Measurements from ENCODE around the gene ATXN7L2. TPM values are rescaled to one million over a fixed set of nuclear protein-coding genes. Genes with fewer than 3 reads are reported as not detected.

The ATXN7L2 gene
- total and polyA plus RNA-seq, 3 donors from 2014 or later, result 28.7 to 55.2 (median 40.9) TPM

GRCh38 chr1:109474697-109475096 lies 9.0 kb upstream of the ATXN7L2 start:
- peaks cover 9% of the 10 kb centered on the region for H3K4me1 ChIP-seq
- no peaks in the 10 kb centered on the region for H3K9me3 ChIP-seq
- no peaks in the 10 kb centered on the region for H3K27me3 ChIP-seq
- DNase-seq, result peak; percentile 9
- intact Hi-C loops (cut with DNase I; ENCODE audit: low total_unique reads), result no loop called here
- H3K36me3 ChIP-seq (ENCODE audit: low read depth, missing control alignments), result no peaks in the 10 kb centered on the region
- 89 to 90% methylated on average over 1 of the region's 1 CpG for WGBS, 2 donors
- H3K27ac ChIP-seq, result no peak overlapping the region
- TF ChIP-seq POLR2A (IDR thresholded peaks at IDR 0.05) (no peak), CTCF (IDR thresholded peaks at IDR 0.05) (no peak)
- H3K4me3 ChIP-seq, result no peak overlapping the region

- WGBS, 2 donors, result 86 to 87% methylated on average over 9 of the region's 9 CpGs
- Histone ChIP-seq H3K4me3 (no peak overlapping the region), H3K9me3 (no peaks in the 10 kb centered on the region), H3K36me3 (ENCODE audit: low read depth, missing control alignments) (no peaks in the 10 kb centered on the region), H3K27ac (no peak overlapping the region), H3K4me1 (peaks cover 3% of the 10 kb centered on the region), H3K27me3 (no peaks in the 10 kb centered on the region)
- intact Hi-C loops (cut with DNase I; ENCODE audit: low total_unique reads), result no loop called here
- TF ChIP-seq POLR2A (IDR thresholded peaks at IDR 0.05) (no peak), CTCF (IDR thresholded peaks at IDR 0.05) (no peak)
- peak; percentile 1 for DNase-seq
These were observed 8.4 kb upstream of the ATXN7L2 start for GRCh38 chr1:109475261-109475660.

- Histone ChIP-seq H3K9me3 (no peaks in the 10 kb centered on the region), H3K27ac (no peak overlapping the region), H3K4me3 (no peak overlapping the region), H3K36me3 (ENCODE audit: low read depth, missing control alignments) (no peaks in the 10 kb centered on the region), H3K27me3 (no peaks in the 10 kb centered on the region), H3K4me1 (no peaks in the 10 kb centered on the region)
- intact Hi-C loops (cut with DNase I; ENCODE audit: low total_unique reads), result no loop called here
- peak; percentile 11 for DNase-seq
- 90 to 96% methylated on average over 8 of the region's 8 CpGs for WGBS, 2 donors
- TF ChIP-seq CTCF (IDR thresholded peaks at IDR 0.05), result no peak
- no peak for TF ChIP-seq POLR2A (IDR thresholded peaks at IDR 0.05)
These were observed 6.9 kb upstream of the ATXN7L2 start for GRCh38 chr1:109476825-109477224.

- no peaks in the 10 kb centered on the region for H3K36me3 ChIP-seq (ENCODE audit: low read depth, missing control alignments)
- no peak overlapping the region for H3K27ac ChIP-seq
- intact Hi-C loops (cut with DNase I; ENCODE audit: low total_unique reads), result no loop called here
- H3K4me1 ChIP-seq, result peaks cover under 1% of the 10 kb centered on the region
- no peaks in the 10 kb centered on the region for H3K9me3 ChIP-seq
- H3K4me3 ChIP-seq, result no peak overlapping the region
- 72 to 94% methylated on average over 5 to 6 of the region's 6 CpGs for WGBS, 2 donors
- peak; percentile 8 for DNase-seq
- H3K27me3 ChIP-seq, result no peaks in the 10 kb centered on the region
- TF ChIP-seq POLR2A (IDR thresholded peaks at IDR 0.05), result no peak
- TF ChIP-seq CTCF (IDR thresholded peaks at IDR 0.05), result no peak
These were observed 5.9 kb upstream of the ATXN7L2 start for GRCh38 chr1:109477821-109478220.

- no peak overlapping the region for H3K4me3 ChIP-seq
- DNase-seq, result peak; percentile 13
- intact Hi-C loops (cut with DNase I; ENCODE audit: low total_unique reads), result no loop called here
These were observed 4.9 kb upstream of the ATXN7L2 start for GRCh38 chr1:109478806-109479205.

More at GRCh38 chr1:109478806-109479205, 4.9 kb upstream of the ATXN7L2 start:
- H3K27me3 ChIP-seq, result no peaks in the 10 kb centered on the region
- WGBS, 2 donors, result 47 to 59% methylated on average over 6 to 7 of the region's 7 CpGs
- no peaks in the 10 kb centered on the region for H3K9me3 ChIP-seq
- H3K36me3 ChIP-seq (ENCODE audit: low read depth, missing control alignments), result no peaks in the 10 kb centered on the region
- H3K27ac ChIP-seq, result no peak overlapping the region
- TF ChIP-seq CTCF (IDR thresholded peaks at IDR 0.05) (no peak), POLR2A (IDR thresholded peaks at IDR 0.05) (no peak)
- H3K4me1 ChIP-seq, result peaks cover 7% of the 10 kb centered on the region
